ENCODE measurements around the gene SNX11. TPM values are rescaled to one million over a fixed set of nuclear protein-coding genes. Genes with fewer than 3 reads are reported as not detected.

The SNX11 gene
- total RNA-seq, 1 experiment from 2014 or later, result 26.8 TPM

GRCh38 chr17:48163809-48164208 is 56.2 kb downstream of the SNX11 start (continued):
- TF ChIP-seq, protein P1, sequence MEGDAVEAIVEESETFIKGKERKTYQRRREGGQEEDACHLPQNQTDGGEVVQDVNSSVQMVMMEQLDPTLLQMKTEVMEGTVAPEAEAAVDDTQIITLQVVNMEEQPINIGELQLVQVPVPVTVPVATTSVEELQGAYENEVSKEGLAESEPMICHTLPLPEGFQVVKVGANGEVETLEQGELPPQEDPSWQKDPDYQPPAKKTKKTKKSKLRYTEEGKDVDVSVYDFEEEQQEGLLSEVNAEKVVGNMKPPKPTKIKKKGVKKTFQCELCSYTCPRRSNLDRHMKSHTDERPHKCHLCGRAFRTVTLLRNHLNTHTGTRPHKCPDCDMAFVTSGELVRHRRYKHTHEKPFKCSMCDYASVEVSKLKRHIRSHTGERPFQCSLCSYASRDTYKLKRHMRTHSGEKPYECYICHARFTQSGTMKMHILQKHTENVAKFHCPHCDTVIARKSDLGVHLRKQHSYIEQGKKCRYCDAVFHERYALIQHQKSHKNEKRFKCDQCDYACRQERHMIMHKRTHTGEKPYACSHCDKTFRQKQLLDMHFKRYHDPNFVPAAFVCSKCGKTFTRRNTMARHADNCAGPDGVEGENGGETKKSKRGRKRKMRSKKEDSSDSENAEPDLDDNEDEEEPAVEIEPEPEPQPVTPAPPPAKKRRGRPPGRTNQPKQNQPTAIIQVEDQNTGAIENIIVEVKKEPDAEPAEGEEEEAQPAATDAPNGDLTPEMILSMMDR (IDR thresholded peaks at IDR 0.05 in 2 of 3, conservative IDR thresholded peaks at IDR 0.05 in 1 of 3; ENCODE audit: borderline replicate concordance in 1 of 3, insufficient read depth in 1 of 3, low read depth in 2 of 3, low read length in 2 of 3), result peak; percentile 22 to 38 (median 23); a peak in 4 of 6 replicates
- TF ChIP-seq SIN3A (IDR thresholded peaks at IDR 0.05; ENCODE audit: low read depth), result no peak

DNA sequence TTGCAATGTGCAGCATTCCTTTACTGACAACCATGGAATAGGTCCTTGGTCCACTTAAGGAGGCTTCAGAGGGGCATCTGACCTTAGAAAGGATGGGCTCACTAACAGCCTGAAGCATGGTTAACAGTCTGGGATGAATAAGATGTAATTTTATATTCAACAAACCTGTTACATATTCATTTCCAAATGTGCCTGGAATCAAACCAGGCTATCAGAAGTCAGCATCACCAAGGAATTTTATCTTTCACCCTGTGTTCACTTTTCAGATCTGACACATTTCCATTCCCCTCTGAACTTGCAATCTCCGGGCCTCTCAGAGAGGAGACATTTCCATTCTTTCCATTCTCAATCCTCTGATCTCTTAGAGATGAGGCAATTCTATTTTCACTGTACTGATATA is 62.4 kb downstream of the SNX11 start:
- no peak for TF ChIP-seq MAX (IDR thresholded peaks at IDR 0.05)
- TF ChIP-seq CBX3 (IDR thresholded peaks at IDR 0.05; ENCODE audit: low read depth), result no peak
- no peak for TF ChIP-seq POLR2AphosphoS5 (IDR thresholded peaks at IDR 0.05; ENCODE audit: low read depth, low read length)
- no peak for TF ChIP-seq RAD21 (IDR thresholded peaks at IDR 0.05; ENCODE audit: low read depth)
- TF ChIP-seq JUND (IDR thresholded peaks at IDR 0.05), result no peak
- no peak for TF ChIP-seq EZH2 (IDR thresholded peaks at IDR 0.05)
- no peak for TF ChIP-seq FOSL1 (IDR thresholded peaks at IDR 0.05; ENCODE audit: low read depth)
- no peak for TF ChIP-seq SP1 (IDR thresholded peaks at IDR 0.05; ENCODE audit: low read depth)
- no peak for TF ChIP-seq YY1 (IDR thresholded peaks at IDR 0.05; ENCODE audit: extremely low read depth, insufficient replicate concordance, low read depth, low read length)
- TF ChIP-seq POLR2A (IDR thresholded peaks at IDR 0.05; ENCODE audit: borderline replicate concordance, extremely low read depth, insufficient read depth, insufficient read length), result no peak
- TF ChIP-seq ZNF274 (IDR thresholded peaks at IDR 0.05; ENCODE audit: low read depth, low read length), result no peak
- TF ChIP-seq ATF3 (IDR thresholded peaks at IDR 0.05), result no peak
- TF ChIP-seq, protein P2, sequence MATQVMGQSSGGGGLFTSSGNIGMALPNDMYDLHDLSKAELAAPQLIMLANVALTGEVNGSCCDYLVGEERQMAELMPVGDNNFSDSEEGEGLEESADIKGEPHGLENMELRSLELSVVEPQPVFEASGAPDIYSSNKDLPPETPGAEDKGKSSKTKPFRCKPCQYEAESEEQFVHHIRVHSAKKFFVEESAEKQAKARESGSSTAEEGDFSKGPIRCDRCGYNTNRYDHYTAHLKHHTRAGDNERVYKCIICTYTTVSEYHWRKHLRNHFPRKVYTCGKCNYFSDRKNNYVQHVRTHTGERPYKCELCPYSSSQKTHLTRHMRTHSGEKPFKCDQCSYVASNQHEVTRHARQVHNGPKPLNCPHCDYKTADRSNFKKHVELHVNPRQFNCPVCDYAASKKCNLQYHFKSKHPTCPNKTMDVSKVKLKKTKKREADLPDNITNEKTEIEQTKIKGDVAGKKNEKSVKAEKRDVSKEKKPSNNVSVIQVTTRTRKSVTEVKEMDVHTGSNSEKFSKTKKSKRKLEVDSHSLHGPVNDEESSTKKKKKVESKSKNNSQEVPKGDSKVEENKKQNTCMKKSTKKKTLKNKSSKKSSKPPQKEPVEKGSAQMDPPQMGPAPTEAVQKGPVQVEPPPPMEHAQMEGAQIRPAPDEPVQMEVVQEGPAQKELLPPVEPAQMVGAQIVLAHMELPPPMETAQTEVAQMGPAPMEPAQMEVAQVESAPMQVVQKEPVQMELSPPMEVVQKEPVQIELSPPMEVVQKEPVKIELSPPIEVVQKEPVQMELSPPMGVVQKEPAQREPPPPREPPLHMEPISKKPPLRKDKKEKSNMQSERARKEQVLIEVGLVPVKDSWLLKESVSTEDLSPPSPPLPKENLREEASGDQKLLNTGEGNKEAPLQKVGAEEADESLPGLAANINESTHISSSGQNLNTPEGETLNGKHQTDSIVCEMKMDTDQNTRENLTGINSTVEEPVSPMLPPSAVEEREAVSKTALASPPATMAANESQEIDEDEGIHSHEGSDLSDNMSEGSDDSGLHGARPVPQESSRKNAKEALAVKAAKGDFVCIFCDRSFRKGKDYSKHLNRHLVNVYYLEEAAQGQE (IDR thresholded peaks at IDR 0.05; ENCODE audit: low read depth), result no peak
- no peak for TF ChIP-seq EZH2phosphoT487 (IDR thresholded peaks at IDR 0.05; ENCODE audit: borderline replicate concordance)
- TF ChIP-seq EGR1 (IDR thresholded peaks at IDR 0.05; ENCODE audit: low read depth), result no peak
- no peak for TF ChIP-seq SRF (IDR thresholded peaks at IDR 0.05; ENCODE audit: low read depth)
- H3K36me3 ChIP-seq (ENCODE audit: control insufficient read depth in 1 of 2, insufficient read depth in 2 of 2, low read length in 2 of 2), result no peaks in the 10 kb centered on the region
- no peak overlapping the region for H2AFZ ChIP-seq (ENCODE audit: low read depth, low read length, poor library complexity, severe bottlenecking)
- no peaks in the 10 kb centered on the region for H3K4me1 ChIP-seq (ENCODE audit: control insufficient read depth in 1 of 2, insufficient read depth in 2 of 2, low read length in 2 of 2)
- H3K9me2 ChIP-seq (ENCODE audit: insufficient read depth), result no peaks in the 10 kb centered on the region
- no peaks in the 10 kb centered on the region for H4K20me1 ChIP-seq (ENCODE audit: insufficient read depth)
- ChIA-PET CTCF (no interaction called here), RAD21 (ENCODE audit: low non-redundant PET in 1 of 2, low total read pairs in 2 of 2, uncharacterized antibody in 2 of 2, unreplicated experiment in 2 of 2) (no interaction called here), POLR2A (no interaction called here)
- no peaks in the 10 kb centered on the region for H3K79me2 ChIP-seq (ENCODE audit: insufficient read depth, low read length)
- no peaks in the 10 kb centered on the region for H3K9me3 ChIP-seq (ENCODE audit: control insufficient read depth in 1 of 2, insufficient read depth in 1 of 2, low read depth in 1 of 2, low read length in 2 of 2)
- no peak for ATAC-seq
- no peak overlapping the region for H3K27ac ChIP-seq (ENCODE audit: low read depth, low read length)
- no peak overlapping the region for H3K9ac ChIP-seq (ENCODE audit: low read length)
- no TSS peak for BruUV-seq (replicated peaks)
- no peak overlapping the region for H3K4me3 ChIP-seq (replicated peaks in 1 of 2; ENCODE audit: low read depth in 1 of 2, low read length in 2 of 2)
- H3K27me3 ChIP-seq (ENCODE audit: insufficient read depth, low read length), result no peaks in the 10 kb centered on the region
- DNase-seq (ENCODE audit: low read depth, low spot score), result no peak
- H3K4me2 ChIP-seq (ENCODE audit: low read length), result no peak overlapping the region
- intact Hi-C loops (cut with micrococcal nuclease), result no loop called here
